Limb (tissue), 2 donors: Measurements from ENCODE around the gene SEPTIN2.
"Not testable (repeated sequence)": the region's sequence is repeated elsewhere in the genome, so short reads cannot be mapped to it uniquely, and the experiment has no call there.

Experiments
- DNase-seq, 2 donors: peaks; one replicate each; pipeline ENCODE4 v3.0.0-alpha.2; 2016; ENCODE audit errors: extremely low spot score in 2 of 2

Gene SEPTIN2

GRCh38 chr2:241286348-241287090, 29.2 kb upstream of the SEPTIN2 start:
- no peak for DNase-seq

GRCh38 chr2:241288324-241288888, 27.3 kb upstream of the SEPTIN2 start:
- DNase-seq, result no peak

GRCh38 chr2:241289053-241289452, 26.7 kb upstream of the SEPTIN2 start:
- DNase-seq, result no peak

- no peak for DNase-seq
Measured at GRCh38 chr2:241289597-241289996, 26.1 kb upstream of the SEPTIN2 start.

- no peak for DNase-seq
Measured at GRCh38 chr2:241291153-241291552, 24.6 kb upstream of the SEPTIN2 start.

- no peak for DNase-seq
Measured at GRCh38 chr2:241291977-241292376, 23.7 kb upstream of the SEPTIN2 start.

DNA sequence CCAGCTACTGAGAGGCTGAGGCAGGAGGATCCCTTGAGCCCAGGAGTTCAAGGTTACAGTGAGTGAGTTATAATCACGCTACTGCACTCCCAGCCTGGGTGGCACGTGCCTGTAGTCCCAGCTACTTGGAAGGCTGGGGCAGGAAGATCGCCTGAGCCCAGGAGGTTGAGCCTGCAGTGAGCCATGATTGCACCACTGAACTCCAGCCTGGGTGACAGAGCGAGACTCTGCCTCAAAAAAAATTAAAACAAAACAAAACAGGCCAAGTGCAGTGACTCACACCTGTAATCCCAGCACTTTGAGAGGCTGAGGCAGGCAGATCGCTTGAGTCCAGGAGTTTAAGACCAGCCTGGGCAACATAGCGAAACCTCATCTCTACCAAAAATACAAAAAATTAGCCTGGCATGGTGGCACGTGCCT, 22.3 kb upstream of the SEPTIN2 start:
- DNase-seq, result not testable (repeated sequence)

GRCh38 chr2:241295326-241296095, 20.2 kb upstream of the SEPTIN2 start:
- no peak for DNase-seq

GRCh38 chr2:241296767-241297166, 19.0 kb upstream of the SEPTIN2 start:
- DNase-seq, result no peak

- no peak for DNase-seq
Measured at GRCh38 chr2:241298673-241299072, 17.1 kb upstream of the SEPTIN2 start.

DNA sequence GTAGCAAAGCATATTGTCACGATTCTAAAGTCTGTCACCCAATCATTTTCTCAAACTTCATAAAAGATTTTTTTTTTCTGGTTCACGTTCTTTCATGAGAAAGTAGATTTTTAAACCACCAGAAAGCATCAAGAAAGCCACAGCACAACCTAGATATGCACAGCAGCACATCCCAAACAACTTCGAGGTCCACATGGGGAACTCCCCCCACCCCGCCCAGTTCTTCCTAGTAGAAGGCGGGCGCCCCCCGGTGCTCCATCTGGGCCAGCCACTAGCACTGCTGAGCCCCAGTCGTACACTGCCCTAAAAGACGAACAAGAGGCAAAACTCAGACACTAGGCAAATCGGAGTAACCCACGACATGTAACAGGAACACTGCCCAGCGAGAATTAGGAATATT, 15.7 kb upstream of the SEPTIN2 start:
- DNase-seq, result no peak

DNA sequence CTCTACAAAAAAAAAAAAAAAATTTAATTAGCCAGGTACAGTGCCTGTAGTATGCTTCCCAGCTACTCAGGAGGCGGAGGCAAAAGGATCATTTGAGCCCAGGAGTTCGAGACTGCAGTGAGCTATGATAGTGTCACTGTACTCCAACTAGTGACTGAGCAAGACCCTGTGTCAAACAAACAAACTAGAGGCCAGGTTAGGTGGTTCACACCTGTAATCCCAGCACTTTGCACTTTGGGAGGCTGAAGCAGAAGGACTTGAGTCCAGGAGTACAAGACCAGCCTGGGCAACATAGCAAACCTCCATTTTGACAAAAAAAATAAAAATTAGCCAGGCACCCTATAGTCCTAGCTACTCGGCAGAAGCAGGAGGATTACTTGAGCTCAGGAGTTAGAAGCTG, 13.6 kb upstream of the SEPTIN2 start:
- DNase-seq, result no peak

DNA sequence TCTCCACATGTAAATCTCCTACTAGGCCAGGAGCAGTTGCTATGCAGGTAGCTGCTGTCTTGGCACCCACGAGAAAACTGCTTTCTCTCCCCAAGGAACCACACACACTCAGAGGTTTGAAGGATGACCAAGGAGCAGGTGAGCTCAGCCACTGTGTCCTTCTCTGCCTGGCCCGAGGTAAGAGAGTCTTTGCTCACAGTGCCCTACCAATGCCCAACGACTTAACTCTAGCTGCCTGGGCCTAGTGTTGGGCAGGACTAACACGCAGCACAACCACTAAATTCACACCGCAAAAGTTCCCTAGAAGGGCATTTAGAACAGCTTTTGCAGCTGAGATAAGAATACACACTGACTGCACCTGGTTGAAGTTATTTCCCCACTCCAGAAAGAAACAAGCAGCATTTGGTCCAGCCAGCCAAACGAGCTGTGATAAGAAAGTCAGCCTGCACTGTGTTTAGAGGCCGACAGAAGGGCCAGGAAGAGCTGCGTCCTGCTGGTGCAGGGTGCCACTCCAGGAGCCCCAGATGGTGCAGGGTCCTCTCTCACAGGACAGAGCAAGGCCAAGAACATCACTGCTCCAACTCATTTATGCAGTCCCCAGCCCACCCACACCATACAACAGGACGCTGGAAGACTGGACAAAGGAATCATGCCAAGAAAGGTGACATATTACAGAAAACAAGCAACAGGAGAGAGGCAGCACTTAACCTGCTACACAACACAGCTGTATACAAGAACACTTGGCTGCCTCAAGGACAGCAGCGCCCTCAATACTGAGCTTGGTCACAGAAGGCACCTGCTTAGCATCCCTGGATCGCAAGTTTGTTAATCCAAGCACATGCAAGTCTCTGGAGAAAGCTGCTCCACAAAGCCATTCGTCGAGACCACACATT, 12.7 kb upstream of the SEPTIN2 start:
- DNase-seq, result no peak

DNA sequence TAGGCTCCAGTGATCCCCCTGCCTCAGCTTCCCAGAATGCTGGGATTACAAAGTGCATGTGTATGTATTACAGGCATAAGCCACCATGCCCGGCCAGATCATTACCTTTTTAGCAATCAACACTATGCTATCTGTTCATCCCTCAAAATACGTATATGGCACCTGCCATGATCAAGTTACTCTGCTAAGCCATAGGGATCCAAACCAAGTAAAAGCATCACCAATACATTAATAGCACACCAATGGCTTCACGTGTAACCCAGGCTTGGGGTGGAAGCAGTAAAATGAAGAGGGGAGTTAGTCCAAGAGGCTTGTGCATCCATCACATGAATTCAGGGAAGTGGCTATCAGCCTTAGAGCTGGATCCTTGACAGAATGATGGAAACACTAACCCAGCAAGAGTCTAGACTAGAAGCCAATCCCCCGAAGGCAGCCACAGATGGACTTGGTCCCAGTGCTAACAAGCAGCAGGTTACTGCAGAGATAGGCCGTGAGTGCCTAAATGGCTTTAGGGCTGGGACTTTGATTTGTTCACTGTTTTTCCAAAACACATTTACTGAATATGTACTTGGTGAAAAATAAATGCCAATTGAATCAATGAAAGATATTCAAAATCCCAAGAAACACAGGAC, 11.6 kb upstream of the SEPTIN2 start:
- DNase-seq, result no peak

- no peak for DNase-seq
Measured at GRCh38 chr2:241307055-241307454, 8.7 kb upstream of the SEPTIN2 start.

GRCh38 chr2:241308267-241308666, 7.5 kb upstream of the SEPTIN2 start:
- no peak for DNase-seq

- DNase-seq, result no peak
Measured at GRCh38 chr2:241308832-241309500, 6.8 kb upstream of the SEPTIN2 start.

GRCh38 chr2:241309684-241310117, 6.0 kb upstream of the SEPTIN2 start:
- no peak for DNase-seq

- DNase-seq, result no peak
Measured at GRCh38 chr2:241310917-241311566, 4.7 kb upstream of the SEPTIN2 start.

- DNase-seq, result no peak
Measured at GRCh38 chr2:241312082-241312481, 3.6 kb upstream of the SEPTIN2 start.
